GM21360 (cell line): ENCODE measurements around the gene MGAT4B.

Experiments used
- ATAC-seq: cut with Tn5 transposase; IDR thresholded peaks from one replicate; pipeline ENCODE4 v1.9.1; 2021; ENCODE audit warnings: mild to moderate bottlenecking, moderate library complexity; ENCODE audit not compliant: unreplicated experiment

The MGAT4B gene

DNA sequence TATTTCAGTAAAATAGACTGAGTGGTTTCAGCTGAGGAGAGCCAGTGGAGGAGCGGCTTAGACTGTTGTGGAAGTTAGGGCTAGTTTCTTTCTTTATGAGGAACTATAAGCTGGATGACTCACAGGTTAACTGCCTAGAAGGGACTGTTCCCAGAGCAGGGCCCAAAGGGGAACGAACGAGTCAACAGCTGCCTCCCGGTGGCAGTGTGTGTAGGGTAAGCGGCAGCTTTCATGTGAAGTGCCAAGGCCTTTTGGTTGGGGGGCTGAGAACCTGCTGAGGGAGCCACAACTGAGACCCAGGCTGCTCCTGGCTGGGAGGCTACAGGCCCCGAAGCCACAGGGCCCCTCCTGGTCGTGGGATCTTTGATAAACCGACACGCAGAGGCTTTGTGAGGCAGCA is 21.0 kb upstream of the MGAT4B start:
- no peak for ATAC-seq

DNA sequence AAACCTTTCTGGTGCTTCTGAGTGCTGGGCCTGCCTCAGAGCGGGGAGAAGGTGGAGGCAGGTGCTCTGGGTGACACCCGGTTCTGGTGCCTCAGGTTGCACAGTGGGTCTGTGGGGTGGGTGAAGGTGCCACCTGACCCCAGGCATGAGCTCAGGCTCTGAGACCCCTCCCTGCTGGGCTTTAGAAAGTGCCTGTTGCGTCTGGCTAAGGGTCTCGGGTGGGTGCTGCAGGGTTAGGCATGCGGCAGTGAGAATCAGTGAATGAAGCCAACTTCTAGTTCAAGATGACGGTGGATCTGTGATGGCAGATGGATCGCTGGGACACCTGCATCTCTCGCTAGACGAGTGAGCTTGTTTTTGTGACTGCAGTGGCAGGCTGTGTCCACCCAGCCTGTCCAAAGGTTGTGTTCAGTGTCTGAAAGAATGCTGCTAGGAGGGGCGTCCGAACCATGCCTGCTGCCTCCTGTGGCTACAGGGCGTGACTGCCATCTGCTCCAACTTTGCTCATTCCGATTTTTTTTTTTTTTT is 19.1 kb upstream of the MGAT4B start:
- no peak for ATAC-seq

- no peak for ATAC-seq
These were observed 18.1 kb upstream of the MGAT4B start for GRCh38 chr5:179824745-179825112.

- ATAC-seq: no peak
These were observed 17.5 kb upstream of the MGAT4B start for GRCh38 chr5:179823937-179824744.

GRCh38 chr5:179822444-179822990 is 15.9 kb upstream of the MGAT4B start:
- no peak for ATAC-seq

GRCh38 chr5:179822059-179822432 is 15.4 kb upstream of the MGAT4B start:
- ATAC-seq: no peak

GRCh38 chr5:179821298-179822058 is 14.8 kb upstream of the MGAT4B start:
- ATAC-seq: peak; percentile 35

GRCh38 chr5:179820483-179821297 is 14.0 kb upstream of the MGAT4B start, which contains the start of gene SQSTM1:
TSS of gene SQSTM1 (plus strand) at chr5:179820905. CDS start at chr5:179820937, 32 bp downstream.
- peak; percentile 37 for ATAC-seq

DNA sequence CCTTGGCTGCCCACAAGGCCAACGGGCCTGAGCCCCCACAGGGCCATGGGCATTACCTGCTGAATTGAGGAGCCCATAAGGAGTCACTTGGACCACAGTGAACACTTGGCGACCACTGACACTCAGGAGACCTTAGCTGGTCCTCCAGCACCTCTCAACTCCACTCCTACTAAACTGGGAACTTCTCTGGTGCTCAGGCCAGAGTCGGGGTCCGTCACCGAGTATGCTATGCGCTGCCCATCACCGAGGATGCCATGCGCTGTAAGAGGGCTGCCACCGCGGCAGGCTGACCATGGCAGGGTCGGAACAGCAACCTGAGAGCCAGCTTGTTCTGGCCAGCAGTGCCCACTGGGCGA is 13.4 kb upstream of the MGAT4B start:
- ATAC-seq: no peak

DNA sequence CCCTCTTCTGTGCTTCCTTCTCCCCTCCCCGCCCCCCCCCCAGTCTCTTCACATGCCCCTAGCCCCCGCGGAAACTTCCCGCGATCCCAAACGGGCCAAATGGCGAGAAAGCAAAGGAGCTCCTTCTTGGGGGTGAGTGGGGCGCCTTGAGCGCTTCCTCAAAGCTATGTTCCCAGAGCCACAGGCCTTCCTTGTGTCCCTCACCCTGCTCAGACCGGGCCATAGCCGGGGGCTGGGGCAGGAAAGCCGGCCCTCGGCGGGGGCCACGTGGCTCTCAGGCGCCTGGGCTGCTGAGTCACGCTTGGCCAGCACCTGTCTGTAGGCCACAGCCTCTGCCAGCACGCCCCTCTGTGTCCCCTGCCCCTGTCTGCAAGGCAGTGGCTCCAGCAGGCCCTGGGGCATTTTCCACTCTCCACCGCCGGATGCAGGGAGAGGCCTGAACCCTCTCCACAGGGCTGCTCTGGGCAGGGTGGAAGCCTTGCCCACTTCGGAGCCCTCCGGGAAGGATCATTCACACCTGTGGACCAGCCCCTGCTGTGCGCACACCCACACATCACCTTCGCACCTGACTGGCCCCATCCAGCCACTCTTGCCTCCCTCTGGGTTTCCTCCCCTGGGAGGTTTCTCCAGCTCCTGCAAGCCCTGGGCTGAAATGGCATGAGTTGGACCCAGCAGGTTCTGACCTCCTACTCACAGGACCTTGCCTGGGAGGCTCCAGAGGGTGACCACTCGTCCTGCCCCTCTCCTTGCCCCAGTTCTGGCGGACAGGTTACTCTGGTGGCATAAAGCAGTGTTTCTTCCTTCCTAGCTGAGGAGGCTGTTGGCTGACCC is 12.8 kb upstream of the MGAT4B start:
- ATAC-seq: no peak

GRCh38 chr5:179818746-179819295 is 12.2 kb upstream of the MGAT4B start:
- ATAC-seq: peak; percentile 52

DNA sequence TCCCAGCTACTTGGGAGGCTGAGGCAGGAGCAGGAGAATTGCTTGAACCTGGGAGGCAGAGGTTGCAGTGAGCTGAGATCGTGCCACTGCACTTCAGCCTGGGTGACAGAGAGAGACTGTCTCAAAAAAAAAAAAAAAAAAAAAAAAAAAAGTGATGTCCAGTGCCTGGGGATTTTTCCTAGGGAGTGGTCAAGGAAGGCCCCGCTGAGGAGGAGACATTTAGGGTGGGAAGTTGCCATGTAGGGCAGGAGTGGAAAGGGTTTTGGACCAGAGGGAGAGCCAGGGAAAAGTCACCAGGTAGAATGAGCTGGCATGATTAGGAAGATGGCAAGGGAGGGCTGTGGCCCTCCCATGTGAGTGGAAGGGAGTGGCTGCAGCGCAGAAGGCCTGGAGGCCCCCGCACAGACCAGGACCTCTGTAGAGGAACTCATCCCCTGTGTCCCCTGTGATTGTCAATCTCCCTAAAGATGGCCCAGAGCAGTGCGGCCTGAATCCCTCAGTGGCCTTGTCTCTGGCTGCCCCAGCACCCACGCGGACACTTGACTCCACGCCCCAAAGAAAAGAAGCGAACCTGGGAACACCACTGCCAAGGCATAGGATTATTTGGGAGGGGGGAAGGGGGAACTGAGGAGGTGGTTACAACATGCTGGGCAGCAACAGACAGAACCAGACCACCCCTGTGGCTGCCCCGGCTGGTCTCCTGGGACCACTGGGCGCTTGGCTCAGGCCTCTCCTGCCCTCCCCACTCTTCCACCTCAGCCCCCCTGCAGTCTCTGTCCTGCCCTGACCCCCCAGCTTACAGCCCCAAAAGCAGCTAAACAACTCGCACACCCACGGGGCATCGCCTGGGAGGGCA is 11.5 kb upstream of the MGAT4B start:
- no peak for ATAC-seq

DNA sequence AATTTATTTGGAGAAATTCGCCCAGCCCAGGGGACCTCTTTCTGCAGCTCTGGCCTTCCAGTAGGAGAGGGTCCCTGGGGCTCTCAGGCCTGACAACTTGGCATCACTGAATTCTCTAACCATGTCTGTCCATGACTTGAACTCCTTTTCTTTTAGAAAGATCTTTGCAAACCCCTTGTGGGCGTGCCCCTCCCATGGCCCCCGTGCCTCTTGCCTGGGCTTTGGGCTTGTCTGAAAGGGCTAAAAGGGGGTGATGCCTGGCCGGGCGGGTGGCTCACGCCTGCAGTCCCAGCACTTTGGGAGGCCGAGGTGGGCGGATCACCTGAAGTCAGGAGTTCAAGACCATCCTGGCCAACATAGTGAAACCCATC is 10.8 kb upstream of the MGAT4B start:
- ATAC-seq: no peak

- no peak for ATAC-seq
These were observed 10.3 kb upstream of the MGAT4B start for GRCh38 chr5:179816796-179817469.

GRCh38 chr5:179816401-179816795 is 9.7 kb upstream of the MGAT4B start:
- ATAC-seq: no peak

DNA sequence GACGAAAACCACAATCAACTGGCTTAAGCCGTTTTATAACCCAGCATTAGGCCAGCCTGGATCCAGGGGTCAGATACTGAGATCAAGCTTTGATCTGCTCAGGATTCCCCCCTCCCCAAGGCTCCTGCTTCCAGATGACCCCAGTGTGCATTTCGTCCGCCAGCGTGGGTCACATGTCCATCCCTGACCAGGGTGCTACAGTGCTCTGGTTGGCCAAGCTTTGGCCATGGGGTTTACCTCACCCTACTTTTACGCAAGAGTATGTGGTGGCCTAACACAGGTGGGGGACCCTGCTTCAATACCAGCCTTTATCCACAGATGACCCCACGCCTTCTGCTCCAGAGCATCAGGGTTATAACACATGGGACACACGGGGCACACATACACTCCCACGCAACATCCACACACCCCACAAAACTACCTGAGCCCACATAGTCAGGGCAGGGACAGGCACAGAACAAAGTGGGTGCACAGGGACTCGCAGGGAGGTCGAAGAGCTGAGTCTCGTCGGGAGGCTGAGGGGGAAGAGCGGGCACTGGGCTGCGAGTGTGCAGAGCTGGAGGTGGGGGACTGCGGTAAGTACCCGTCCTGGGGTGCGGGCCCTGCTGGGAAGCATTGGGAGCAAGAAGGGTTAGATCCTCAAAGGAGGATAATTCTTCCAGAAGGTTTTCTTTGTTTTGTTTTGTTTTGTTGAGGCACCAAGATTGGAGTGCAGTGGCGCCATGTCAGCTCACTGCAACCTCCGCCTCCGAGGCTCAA is 9.0 kb upstream of the MGAT4B start:
- ATAC-seq: no peak

GRCh38 chr5:179814090-179814489 is 7.4 kb upstream of the MGAT4B start:
- no peak for ATAC-seq
